Mucosa of descending colon (tissue), 3 donors: ENCODE measurements around the gene TPPP3. TPM values are rescaled to one million over a fixed set of nuclear protein-coding genes. Genes with fewer than 3 reads are reported as not detected.

Experiments
- ATAC-seq: fragments of 200-7000 bp; cut with Tn5 transposase; one replicate; pipeline ENCODE4 v1.9.1; 2020; ENCODE audit warnings: mild to moderate bottlenecking, moderate library complexity
- DNase-seq, 3 donors: peaks; one replicate each; pipeline ENCODE4 v3.0.0-alpha.2; 2020
- H3K36me3 ChIP-seq: fragments of 200-600 bp; one replicate; pipeline ENCODE4 v1.8.0; 2021; ENCODE audit warnings: low read depth, mild to moderate bottlenecking
- H3K4me1 ChIP-seq: fragments of 200-600 bp; one replicate; pipeline ENCODE4 v1.8.0; 2021; ENCODE audit warnings: low read depth, mild to moderate bottlenecking
- H3K4me3 ChIP-seq: fragments of 200-600 bp; one replicate; pipeline ENCODE4 v1.8.0; 2021; ENCODE audit warnings: mild to moderate bottlenecking
- H3K9me3 ChIP-seq: fragments of 200-600 bp; one replicate; pipeline ENCODE4 v1.8.0; 2021; ENCODE audit warnings: mild to moderate bottlenecking
- intact Hi-C, 2 donors: fragments of 100-400 bp; cut with DNase I in 1 of 2; cut with micrococcal nuclease in 1 of 2; formaldehyde crosslinking; loops; one replicate each; pipeline versions ENCODE4 v1.11.0 to v1.11.1; 2022; cut with DNase I, micrococcal nuclease
- total RNA-seq, 3 donors: library from RNA; stranded (reverse); fragmentation: NEBNext Ultra II Directional in 2 of 3; extraction: Animal tissue kit (Norgen Biotek cat#: 25700) in 2 of 3; gene quantifications; one replicate each; pipeline versions ENCODE4 v1.2.1 to v1.2.4, GENCODE V29; 2021 to 2023
- TF ChIP-seq, protein P1 (sequence below): fragments of 200-600 bp; IDR thresholded peaks from one replicate; pipeline ENCODE4 v1.8.0; 2022; ENCODE audit warnings: antibody characterized with exemption, mild to moderate bottlenecking
- donor health status: DM: no; HTN: no; CAD: no; lungs with moderate emphysema.
- donor health status: DM: no; HTN: no; CAD: no.
- donor health status: DM: no; HTN: yes; CAD: no.

TPPP3 gene
- total RNA-seq, 3 donors from 2014 or later: 3.8 to 23.8 (median 4.8) TPM

DNA sequence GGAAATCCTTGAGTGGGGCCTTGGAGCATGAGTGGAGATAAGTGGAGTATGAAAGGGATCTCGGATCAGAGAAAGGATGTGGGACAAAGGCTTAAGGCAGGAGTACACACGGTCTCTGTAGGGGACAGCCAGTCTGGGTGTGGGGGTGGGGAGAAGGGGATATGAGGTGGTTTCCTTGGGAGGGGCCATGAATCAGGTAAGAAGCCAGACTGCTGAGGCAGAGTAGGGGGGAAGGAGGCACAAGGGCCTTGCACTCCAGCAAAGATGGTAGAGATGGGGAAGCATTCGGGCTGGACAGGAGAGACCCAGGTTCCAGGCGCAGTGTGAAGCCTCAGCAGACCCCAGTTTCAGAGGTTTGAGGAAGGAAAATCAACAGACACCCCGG lies 39.2 kb upstream of the TPPP3 start:
- no peaks in the 10 kb centered on the region for H3K9me3 ChIP-seq
- no peak for ATAC-seq
- no peaks in the 10 kb centered on the region for H3K36me3 ChIP-seq
- intact Hi-C loops: no loop called here
- DNase-seq: peak in 1 of 3 donors; percentile 55
- peak overlapping the region; percentile 63 for H3K4me3 ChIP-seq
- TF ChIP-seq, protein P1, sequence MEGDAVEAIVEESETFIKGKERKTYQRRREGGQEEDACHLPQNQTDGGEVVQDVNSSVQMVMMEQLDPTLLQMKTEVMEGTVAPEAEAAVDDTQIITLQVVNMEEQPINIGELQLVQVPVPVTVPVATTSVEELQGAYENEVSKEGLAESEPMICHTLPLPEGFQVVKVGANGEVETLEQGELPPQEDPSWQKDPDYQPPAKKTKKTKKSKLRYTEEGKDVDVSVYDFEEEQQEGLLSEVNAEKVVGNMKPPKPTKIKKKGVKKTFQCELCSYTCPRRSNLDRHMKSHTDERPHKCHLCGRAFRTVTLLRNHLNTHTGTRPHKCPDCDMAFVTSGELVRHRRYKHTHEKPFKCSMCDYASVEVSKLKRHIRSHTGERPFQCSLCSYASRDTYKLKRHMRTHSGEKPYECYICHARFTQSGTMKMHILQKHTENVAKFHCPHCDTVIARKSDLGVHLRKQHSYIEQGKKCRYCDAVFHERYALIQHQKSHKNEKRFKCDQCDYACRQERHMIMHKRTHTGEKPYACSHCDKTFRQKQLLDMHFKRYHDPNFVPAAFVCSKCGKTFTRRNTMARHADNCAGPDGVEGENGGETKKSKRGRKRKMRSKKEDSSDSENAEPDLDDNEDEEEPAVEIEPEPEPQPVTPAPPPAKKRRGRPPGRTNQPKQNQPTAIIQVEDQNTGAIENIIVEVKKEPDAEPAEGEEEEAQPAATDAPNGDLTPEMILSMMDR: no peak
- H3K4me1 ChIP-seq: peaks cover 15% of the 10 kb centered on the region

DNA sequence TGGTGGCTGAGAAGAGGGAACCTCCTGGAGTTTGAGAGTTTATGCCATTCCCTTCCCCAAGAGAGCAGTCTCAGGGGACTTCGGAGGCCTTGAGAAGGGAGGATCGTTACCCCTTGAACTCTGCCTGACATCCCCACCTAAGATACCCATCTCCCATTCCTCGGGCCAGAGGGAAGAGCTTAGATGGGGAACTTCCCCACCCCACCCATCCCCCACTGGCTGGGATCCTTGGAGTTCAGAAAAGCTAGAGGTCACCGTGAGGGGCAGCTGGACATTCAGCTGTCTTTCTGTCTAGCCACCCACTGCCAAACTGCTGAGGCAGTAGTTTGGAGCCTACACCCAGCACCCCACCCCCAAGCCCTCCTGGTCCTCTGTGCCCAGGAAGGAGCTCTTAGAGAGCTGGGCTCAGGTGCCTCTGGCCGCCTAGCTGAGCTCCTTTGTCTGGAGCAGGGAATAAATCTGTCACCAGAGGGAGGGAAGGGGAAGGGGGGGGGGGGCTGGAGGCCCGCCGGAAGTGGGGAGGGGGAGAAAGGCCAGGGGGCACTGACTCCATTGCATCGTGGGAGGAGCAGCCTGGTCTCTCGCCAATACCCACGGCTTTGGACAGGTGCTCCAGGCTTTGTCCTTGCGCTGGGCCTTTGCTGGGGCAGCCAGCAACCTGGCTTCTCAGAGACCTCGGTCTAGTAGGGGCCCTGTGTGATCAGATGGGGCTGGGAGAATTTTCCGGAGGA lies 38.6 kb upstream of the TPPP3 start:
- TF ChIP-seq, protein P1: no peak
- DNase-seq: peak in 2 of 3 donors; percentile 50 to 62

DNA sequence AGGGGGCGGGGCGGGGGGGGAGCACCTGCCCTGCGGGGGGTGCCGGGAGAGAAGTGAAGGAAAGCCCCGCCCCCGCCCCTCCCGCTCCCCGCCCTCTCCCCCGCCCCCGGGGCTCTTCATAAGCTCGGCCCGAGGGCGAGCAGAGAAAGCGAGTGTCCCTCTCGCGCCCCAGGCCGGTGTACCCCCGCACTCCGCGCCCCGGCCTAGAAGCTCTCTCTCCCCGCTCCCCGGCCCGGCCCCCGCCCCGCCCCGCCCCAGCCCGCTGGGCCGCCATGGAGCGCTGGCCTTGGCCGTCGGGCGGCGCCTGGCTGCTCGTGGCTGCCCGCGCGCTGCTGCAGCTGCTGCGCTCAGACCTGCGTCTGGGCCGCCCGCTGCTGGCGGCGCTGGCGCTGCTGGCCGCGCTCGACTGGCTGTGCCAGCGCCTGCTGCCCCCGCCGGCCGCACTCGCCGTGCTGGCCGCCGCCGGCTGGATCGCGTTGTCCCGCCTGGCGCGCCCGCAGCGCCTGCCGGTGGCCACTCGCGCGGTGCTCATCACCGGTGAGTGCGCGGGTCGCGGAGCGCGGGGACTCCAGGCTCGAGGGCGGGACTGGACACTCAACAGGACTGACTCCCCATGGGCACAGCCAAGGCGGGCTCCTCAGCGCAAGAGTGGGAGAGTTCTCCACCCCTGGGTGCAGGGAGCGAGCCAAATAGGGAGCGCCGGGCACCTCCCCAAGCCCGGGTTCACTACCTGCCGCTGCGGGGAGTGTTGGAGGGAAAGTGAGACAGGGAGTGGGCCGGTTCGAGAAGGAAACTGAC lies 37.9 kb upstream of the TPPP3 start, which contains the start of gene HSD11B2:
HSD11B2 (plus strand) TSS at position 145 of the 798 bp plus-strand sequence; CDS start at position 273, 128 bp downstream.
- Histone ChIP-seq H3K36me3 (no peaks in the 10 kb centered on the region), H3K9me3 (no peaks in the 10 kb centered on the region), H3K4me3 (peak within 1 kb of the TSS; percentile 63), H3K4me1 (peaks cover 15% of the 10 kb centered on the region)
- TF ChIP-seq, protein P1: no peak
- ATAC-seq: peak; percentile 67
- intact Hi-C loops: no loop called here
- peak; percentile 87 to 91 (median 88) for DNase-seq

More for the DNA sequence above, 38.6 kb upstream of the TPPP3 start:
- Histone ChIP-seq H3K4me1 (peaks cover 15% of the 10 kb centered on the region), H3K4me3 (peak overlapping the region; percentile 63), H3K9me3 (no peaks in the 10 kb centered on the region), H3K36me3 (no peaks in the 10 kb centered on the region)
- intact Hi-C loops: no loop called here
- no peak for ATAC-seq

DNA sequence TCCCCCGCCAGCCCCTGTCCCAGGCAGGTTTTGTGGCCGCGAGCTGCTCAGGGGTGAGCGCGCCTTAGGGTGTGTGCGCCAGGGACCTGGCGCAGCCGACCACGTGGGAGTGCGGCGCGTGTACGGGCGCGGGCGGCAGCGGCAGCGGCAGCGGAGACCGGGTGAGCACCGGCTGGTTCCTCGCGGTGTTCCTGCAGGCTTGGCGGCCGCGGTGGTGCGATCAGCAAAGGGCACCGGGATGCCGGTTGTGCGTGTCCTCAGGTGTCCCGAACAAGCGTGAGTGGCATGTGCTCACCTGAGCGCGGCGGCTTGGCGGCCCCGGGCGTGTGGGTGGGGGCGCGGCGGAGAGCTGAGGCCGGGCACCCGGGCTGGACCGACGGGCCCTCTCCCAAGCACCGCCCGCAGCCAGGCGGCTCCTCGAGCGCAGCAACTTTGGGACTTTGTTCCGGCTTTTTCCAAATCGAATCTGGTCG lies 37.2 kb upstream of the TPPP3 start:
- Histone ChIP-seq H3K9me3 (no peaks in the 10 kb centered on the region), H3K4me1 (peaks cover 15% of the 10 kb centered on the region), H3K36me3 (no peaks in the 10 kb centered on the region), H3K4me3 (peak overlapping the region; percentile 63)
- peak; percentile 59 for ATAC-seq
- intact Hi-C loops: no loop called here
- TF ChIP-seq, protein P1: no peak
- peak; percentile 84 to 88 (median 86) for DNase-seq

DNA sequence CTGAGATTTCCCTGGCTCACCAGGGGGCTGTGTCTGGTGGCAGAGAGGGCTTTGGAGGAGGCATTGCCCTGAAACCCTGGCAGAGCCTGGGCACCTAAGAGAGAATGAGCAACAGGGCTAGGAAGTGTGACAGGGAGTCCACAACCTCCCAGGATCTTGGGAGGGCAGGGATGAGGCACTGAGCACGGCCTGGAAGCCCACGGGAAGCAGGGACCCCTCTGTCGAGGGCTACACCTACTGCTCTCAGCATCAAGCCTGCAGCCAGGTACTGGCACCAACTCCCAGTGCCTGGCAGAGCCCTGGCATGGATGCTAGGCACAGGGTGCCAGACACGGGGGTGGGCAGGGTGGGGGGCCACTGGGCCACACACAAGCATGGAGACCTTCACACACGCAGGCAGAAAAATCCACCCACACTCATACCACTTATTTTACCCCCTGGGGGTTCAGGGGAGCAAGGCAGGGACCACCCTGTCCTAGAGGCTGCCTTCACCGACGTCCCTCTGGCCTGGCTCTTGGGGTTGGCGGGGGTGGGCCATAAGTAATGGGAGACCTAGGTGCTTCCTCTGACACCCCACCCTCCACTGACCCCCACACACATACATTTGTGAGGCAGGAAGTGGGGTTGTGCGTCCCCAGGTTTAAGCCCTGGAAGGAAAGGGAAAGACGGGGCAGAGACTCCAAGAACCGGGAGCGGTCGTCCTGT lies 36.7 kb upstream of the TPPP3 start:
- intact Hi-C loops: loop anchor here in 1 of 2 donors (5.0 kb wide), 1 partner anchor 32 kb away; no protein-coding TSS in a partner anchor
- H3K4me1 ChIP-seq: peaks cover 15% of the 10 kb centered on the region
- no peaks in the 10 kb centered on the region for H3K36me3 ChIP-seq
- no peak for DNase-seq
- no peaks in the 10 kb centered on the region for H3K9me3 ChIP-seq
- ATAC-seq: peak; percentile 0
- TF ChIP-seq, protein P1: no peak
- H3K4me3 ChIP-seq: peak overlapping the region; percentile 63
